MCF 10A (cell line): Measurements from ENCODE around the gene ABCF2. TPM values are rescaled to one million over a fixed set of nuclear protein-coding genes. Genes with fewer than 3 reads are reported as not detected.

Experiments
- Bru-seq: library from RNA; stranded (reverse); fragments of 400-500 nt; gene quantifications from one replicate; lab custom pipeline; 2021; lab: Mats Ljungman, UMichigan
- BruChase-seq, 2 experiments: library from RNA; stranded (reverse); fragments of 400-500 nt; gene quantifications; one replicate each; lab custom pipeline; 2021; lab: Mats Ljungman, UMichigan
- BruUV-seq: library from RNA; stranded (reverse); fragments of 400-500 nt; replicated peaks from 2 replicates; lab custom pipeline; 2021; lab: Mats Ljungman, UMichigan
- CTCF ChIA-PET: fragments of 300-600 bp; sonication (Branson Sonifier 250); formaldehyde crosslinking; extraction: SDS; loops from one replicate; lab custom pipeline; 2021; ENCODE audit warnings: antibody characterized with exemption, inconsistent platforms; lab: Yijun Ruan, JAX
- POLR2A ChIA-PET: fragments of 300-600, 350-650 bp; sonication (Branson Sonifier 250); formaldehyde crosslinking; extraction: SDS; loops from one replicate; lab custom pipeline; 2020; ENCODE audit warnings: antibody characterized with exemption, inconsistent platforms; lab: Yijun Ruan, JAX
- DNase-seq: peaks from one replicate; pipeline ENCODE4 v3.0.0-alpha.2; 2018; ENCODE audit not compliant: unreplicated experiment
- H3K27ac Mint-ChIP-seq: one replicate; pipeline ENCODE4 v1.8.0; 2022; ENCODE audit warnings: mild to moderate bottlenecking, low read depth, mixed read lengths; ENCODE audit not compliant: unreplicated experiment
- H3K27me3 Mint-ChIP-seq: one replicate; pipeline ENCODE4 v1.8.0; 2022; ENCODE audit warnings: mixed read lengths; ENCODE audit not compliant: insufficient read depth, unreplicated experiment
- H3K36me3 Mint-ChIP-seq: one replicate; pipeline ENCODE4 v1.8.0; 2022; ENCODE audit warnings: mild to moderate bottlenecking, moderate library complexity, mixed read lengths; ENCODE audit not compliant: insufficient read depth, unreplicated experiment
- H3K4me1 Mint-ChIP-seq: one replicate; pipeline ENCODE4 v1.8.0; 2022; ENCODE audit warnings: mixed read lengths; ENCODE audit not compliant: insufficient read depth, unreplicated experiment
- H3K4me3 Mint-ChIP-seq: one replicate; pipeline ENCODE4 v1.8.0; 2022; ENCODE audit warnings: mild to moderate bottlenecking, moderate library complexity, mixed read lengths; ENCODE audit not compliant: unreplicated experiment
- H3K9me3 Mint-ChIP-seq: one replicate; pipeline ENCODE4 v1.8.0; 2022; ENCODE audit warnings: mixed read lengths; ENCODE audit not compliant: unreplicated experiment
- intact Hi-C: fragments of 100-400 bp; cut with micrococcal nuclease; formaldehyde crosslinking; loops from 2 replicates; pipeline ENCODE4 v1.14.1; 2022
- long read RNA-seq: library from polyadenylated mRNA; stranded (forward); transcript quantifications from one replicate; pipeline ENCODE4 v2.0.0, GENCODE V29; 2022
- total RNA-seq: library from RNA; stranded (reverse); gene quantifications from 2 replicates; pipeline ENCODE4 v1.2.3, GENCODE V29; 2022
- TF ChIP-seq, protein P1 (sequence below): fragments of 200-600 bp; IDR thresholded peaks from one replicate; pipeline ENCODE4 v1.8.0; 2022; ENCODE audit warnings: antibody characterized with exemption, mild to moderate bottlenecking; ENCODE audit not compliant: unreplicated experiment

Gene ABCF2
- total RNA-seq: 47.3 and 72.4 TPM in 2 replicates
- Bru-seq, nascent RNA: percentile 78 among the genes with signal in this experiment
- BruChase-seq, experiment 1, labeled RNA remaining after a 6-hour chase: percentile 96 among the genes with signal in this experiment
- BruChase-seq, experiment 2, labeled RNA remaining after a 2-hour chase: percentile 93 among the genes with signal in this experiment
- long read RNA-seq, transcript ABCF2-201 (15 exons, 3,546 nt): major isoform, 203 of 222 reads
- long read RNA-seq, partial matches to known transcripts: 17 of 222 reads
- long read RNA-seq, other reads (novel, unspliced or antisense): 2 of 222 reads

DNA sequence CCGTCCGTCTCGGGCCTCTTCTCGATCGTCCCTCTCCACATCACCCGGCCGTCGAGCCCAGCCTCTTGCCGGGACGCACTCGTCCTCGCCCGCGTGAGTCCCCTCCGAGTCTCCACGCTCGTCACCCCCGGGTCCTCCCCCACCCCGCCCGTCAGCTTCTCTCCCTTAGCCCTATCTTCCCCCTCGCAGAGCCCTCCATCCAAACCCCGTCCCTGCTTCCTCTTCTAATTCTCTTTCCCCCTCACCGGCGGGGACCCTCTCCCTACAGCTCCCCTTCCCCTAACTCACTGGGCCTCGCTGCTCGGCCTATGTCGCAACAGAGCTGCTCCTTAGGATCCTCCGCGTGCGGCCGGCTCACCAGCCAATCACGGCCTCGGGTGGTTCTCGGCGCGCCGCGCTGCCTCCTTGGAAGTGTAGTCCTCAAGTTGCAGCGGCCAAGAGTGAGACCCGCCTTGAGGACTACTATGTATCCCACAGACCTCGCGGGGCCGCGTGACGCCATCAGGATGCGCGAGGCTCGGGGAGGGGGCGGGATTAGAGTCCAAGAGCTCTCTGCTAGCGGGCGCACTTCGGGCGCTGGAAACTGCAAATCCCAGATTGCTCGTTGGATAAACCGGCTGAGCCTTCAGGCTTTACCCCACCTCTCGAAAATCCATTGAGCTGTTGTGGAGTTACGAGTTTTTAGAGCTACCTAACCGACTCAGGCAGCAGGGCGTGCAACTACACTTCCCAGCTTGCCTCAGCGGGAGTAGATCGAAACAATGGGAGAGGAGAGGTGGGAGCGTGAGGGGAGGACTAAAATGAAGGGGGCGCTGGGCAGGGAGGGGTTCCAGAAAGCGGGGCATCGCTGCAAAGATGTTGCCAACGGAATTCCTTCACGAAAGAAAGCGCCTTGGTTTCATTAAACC is at the start of gene ABCF2:
Gene ABCF2 (minus strand): TSS at position 331 of the 908 bp plus-strand sequence. CDS start 747 bp downstream, outside the sequence.
- CTCF ChIA-PET: interaction anchor here (0.6 to 1.4 kb wide), 3 partner anchors 17 to 130 kb away, joined by 3 to 5 read pairs (median 4); no protein-coding TSS in a partner anchor
- Mint-ChIP-seq H3K27me3 (no peaks in the 10 kb centered on the region), H3K36me3 (peaks cover 35% of the 10 kb centered on the region), H3K9me3 (no peaks in the 10 kb centered on the region), H3K4me1 (peaks cover 24% of the 10 kb centered on the region), H3K4me3 (peak within 1 kb of the TSS; percentile 99), H3K27ac (peak within 1 kb of the TSS; percentile 99)
- intact Hi-C loops: loop anchor here (1.0 kb wide), 1 partner anchor 16 kb away; no protein-coding TSS in a partner anchor
- no TSS peak for BruUV-seq
- POLR2A ChIA-PET: interaction anchor here (0.5 to 2.5 kb wide), 22 partner anchors 10 to 163 kb away, joined by 3 to 19 read pairs (median 4); partner anchors contain the start of gene NUB1
- DNase-seq: peak; percentile 99
- TF ChIP-seq, protein P1, sequence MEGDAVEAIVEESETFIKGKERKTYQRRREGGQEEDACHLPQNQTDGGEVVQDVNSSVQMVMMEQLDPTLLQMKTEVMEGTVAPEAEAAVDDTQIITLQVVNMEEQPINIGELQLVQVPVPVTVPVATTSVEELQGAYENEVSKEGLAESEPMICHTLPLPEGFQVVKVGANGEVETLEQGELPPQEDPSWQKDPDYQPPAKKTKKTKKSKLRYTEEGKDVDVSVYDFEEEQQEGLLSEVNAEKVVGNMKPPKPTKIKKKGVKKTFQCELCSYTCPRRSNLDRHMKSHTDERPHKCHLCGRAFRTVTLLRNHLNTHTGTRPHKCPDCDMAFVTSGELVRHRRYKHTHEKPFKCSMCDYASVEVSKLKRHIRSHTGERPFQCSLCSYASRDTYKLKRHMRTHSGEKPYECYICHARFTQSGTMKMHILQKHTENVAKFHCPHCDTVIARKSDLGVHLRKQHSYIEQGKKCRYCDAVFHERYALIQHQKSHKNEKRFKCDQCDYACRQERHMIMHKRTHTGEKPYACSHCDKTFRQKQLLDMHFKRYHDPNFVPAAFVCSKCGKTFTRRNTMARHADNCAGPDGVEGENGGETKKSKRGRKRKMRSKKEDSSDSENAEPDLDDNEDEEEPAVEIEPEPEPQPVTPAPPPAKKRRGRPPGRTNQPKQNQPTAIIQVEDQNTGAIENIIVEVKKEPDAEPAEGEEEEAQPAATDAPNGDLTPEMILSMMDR: no peak

DNA sequence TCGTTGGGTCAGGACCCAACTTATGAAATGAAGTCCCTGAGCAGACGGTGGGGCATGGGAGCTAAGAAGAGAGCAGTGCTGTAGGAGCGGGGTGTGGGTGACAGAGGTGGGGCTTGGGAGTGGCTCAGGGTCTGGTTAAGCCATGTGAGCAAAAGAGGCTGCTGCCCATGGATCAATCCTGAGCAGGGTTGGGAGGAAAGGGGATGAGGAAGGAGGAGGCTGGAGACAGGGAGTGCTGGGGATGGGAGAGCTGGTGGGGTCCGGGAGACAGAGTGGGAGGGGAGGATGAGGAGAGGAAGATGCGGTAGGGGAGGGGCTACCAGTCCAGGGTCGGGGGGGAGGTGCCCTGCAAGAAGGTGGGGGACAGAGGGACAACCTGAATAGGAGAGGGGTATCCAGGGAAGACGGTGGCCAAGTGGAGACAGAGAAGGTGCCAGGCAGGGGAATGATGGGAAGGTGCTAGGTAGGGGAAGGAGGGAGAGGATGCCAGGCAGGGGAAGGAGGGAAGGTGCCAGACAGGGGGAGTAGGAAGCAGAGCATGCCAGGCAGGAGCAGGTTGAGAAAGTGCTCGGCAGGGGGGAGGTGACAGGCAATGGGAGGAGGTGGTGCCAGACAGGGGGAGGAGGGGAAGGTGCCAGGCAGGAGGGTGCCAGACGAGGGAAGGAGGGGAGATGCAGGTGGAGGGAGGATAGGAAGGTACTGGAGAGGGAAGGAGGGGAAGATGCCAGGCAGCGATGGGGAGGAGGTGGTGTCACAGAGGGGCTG is 49.0 kb upstream of the ABCF2 start:
- DNase-seq: peak; percentile 3
- POLR2A ChIA-PET: interaction anchor here (0.7 kb wide), 1 partner anchor 42 kb away, joined by 3 read pairs; no protein-coding TSS in a partner anchor
- Mint-ChIP-seq H3K27me3 (peaks cover 19% of the 10 kb centered on the region), H3K36me3 (peaks cover 4% of the 10 kb centered on the region), H3K27ac (no peak overlapping the region), H3K4me3 (peak overlapping the region; percentile 41), H3K9me3 (no peaks in the 10 kb centered on the region), H3K4me1 (peaks cover 6% of the 10 kb centered on the region)
- TF ChIP-seq, protein P1: no peak
- intact Hi-C loops: no loop called here
- CTCF ChIA-PET: interaction anchor here (0.6 kb wide), 3 partner anchors 33 to 67 kb away, joined by 3 read pairs; no protein-coding TSS in a partner anchor
- no TSS peak for BruUV-seq

DNA sequence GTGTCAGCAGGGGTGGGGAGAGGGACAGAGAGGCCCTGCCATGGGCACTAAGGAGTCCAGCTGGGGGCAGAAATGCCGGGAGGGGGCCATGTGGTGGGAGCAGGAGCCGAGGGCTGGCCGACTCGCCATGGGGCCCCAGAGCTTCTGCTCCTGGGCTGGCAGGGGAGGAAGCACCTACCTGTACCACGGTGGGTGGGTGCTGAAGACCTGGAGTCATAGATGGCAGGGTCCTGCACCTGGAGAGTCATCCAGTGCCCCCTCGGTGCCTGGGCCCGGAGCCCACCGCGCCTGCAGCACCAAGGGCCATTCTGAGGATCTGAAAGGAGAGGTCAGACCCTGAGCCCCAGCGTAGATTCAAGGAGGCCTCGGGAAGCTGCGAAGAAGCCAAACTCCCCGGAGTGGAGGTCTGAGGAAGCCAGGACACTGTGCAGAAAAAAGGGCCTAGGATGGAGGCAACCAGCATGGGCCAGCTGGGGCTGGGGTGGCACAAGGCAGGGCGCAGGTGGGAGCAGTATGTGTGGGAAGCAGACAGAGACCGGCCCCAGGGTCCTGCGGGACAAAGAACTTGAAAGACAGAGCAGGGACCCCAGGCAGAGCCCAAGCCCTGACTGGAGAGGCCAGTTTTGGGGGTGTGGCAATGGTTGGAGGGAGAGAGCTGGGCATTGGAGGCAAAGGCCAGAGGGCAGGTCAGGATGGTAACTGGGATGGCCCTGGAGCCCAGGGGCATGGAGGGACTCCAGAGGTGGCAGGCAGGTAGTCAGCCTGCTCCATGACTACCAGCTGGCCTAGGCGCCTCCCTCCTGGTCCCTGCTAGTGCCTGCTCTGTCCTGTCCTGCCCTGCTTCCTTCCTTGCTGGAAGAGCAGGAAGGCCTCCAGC is 48.2 kb upstream of the ABCF2 start:
- CTCF ChIA-PET: interaction anchor here (0.6 to 1.2 kb wide), 4 partner anchors 32 to 68 kb away, joined by 3 read pairs; no protein-coding TSS in a partner anchor
- Mint-ChIP-seq H3K36me3 (peaks cover 4% of the 10 kb centered on the region), H3K27me3 (peaks cover 11% of the 10 kb centered on the region), H3K27ac (no peak overlapping the region), H3K4me1 (peaks cover 6% of the 10 kb centered on the region), H3K9me3 (no peaks in the 10 kb centered on the region), H3K4me3 (peak overlapping the region; percentile 41)
- TF ChIP-seq, protein P1: no peak
- intact Hi-C loops: no loop called here
- no TSS peak for BruUV-seq
- DNase-seq: no peak
- POLR2A ChIA-PET: interaction anchor here (0.7 kb wide), 1 partner anchor 43 kb away, joined by 3 read pairs; no protein-coding TSS in a partner anchor
